ENCODE measurements around the gene B3GALT6.

The B3GALT6 gene

GRCh38 chr1:1237874-1238701 lies 6.1 kb downstream of the B3GALT6 start:
- DNase-seq (ENCODE audit: low read depth): no peak
- no peak overlapping the region for H3K4me3 ChIP-seq (ENCODE audit: low read depth, low read length)
- TF ChIP-seq MYC (IDR thresholded peaks at IDR 0.05; ENCODE audit: low read depth, low read length) (no peak), MAX (IDR thresholded peaks at IDR 0.05; ENCODE audit: low read depth, low read length) (no peak), POLR2A (IDR thresholded peaks at IDR 0.05; ENCODE audit: extremely low read depth, insufficient read length) (no peak), CTCF (IDR thresholded peaks at IDR 0.05; ENCODE audit: low read depth, low read length) (no peak)

- DNase-seq (ENCODE audit: low read depth): no peak
- no peak overlapping the region for H3K4me3 ChIP-seq (ENCODE audit: low read depth, low read length)
Measured at GRCh38 chr1:1238702-1239178, 6.7 kb downstream of the B3GALT6 start.

GRCh38 chr1:1239227-1239613 lies 7.2 kb downstream of the B3GALT6 start:
- TF ChIP-seq MAX (IDR thresholded peaks at IDR 0.05; ENCODE audit: low read depth, low read length) (no peak), MYC (IDR thresholded peaks at IDR 0.05; ENCODE audit: low read depth, low read length) (no peak), POLR2A (IDR thresholded peaks at IDR 0.05; ENCODE audit: extremely low read depth, insufficient read length) (no peak)
- no peak overlapping the region for H3K4me3 ChIP-seq (ENCODE audit: low read depth, low read length)
- DNase-seq (ENCODE audit: low read depth): no peak

More at GRCh38 chr1:1238702-1239178, 6.7 kb downstream of the B3GALT6 start:
- TF ChIP-seq MYC (IDR thresholded peaks at IDR 0.05; ENCODE audit: low read depth, low read length) (no peak), CTCF (IDR thresholded peaks at IDR 0.05; ENCODE audit: low read depth, low read length) (no peak), MAX (IDR thresholded peaks at IDR 0.05; ENCODE audit: low read depth, low read length) (no peak), POLR2A (IDR thresholded peaks at IDR 0.05; ENCODE audit: extremely low read depth, insufficient read length) (no peak)

GRCh38 chr1:1239614-1240347 lies 7.7 kb downstream of the B3GALT6 start:
- H3K4me3 ChIP-seq (ENCODE audit: low read depth, low read length): no peak overlapping the region
- TF ChIP-seq CTCF (IDR thresholded peaks at IDR 0.05; ENCODE audit: low read depth, low read length) (no peak), POLR2A (IDR thresholded peaks at IDR 0.05; ENCODE audit: extremely low read depth, insufficient read length) (no peak), MYC (IDR thresholded peaks at IDR 0.05; ENCODE audit: low read depth, low read length) (no peak), MAX (IDR thresholded peaks at IDR 0.05; ENCODE audit: low read depth, low read length) (no peak)
- no peak for DNase-seq (ENCODE audit: low read depth)

GRCh38 chr1:1240348-1240732 lies 8.3 kb downstream of the B3GALT6 start:
- DNase-seq (ENCODE audit: low read depth): no peak
- no peak overlapping the region for H3K4me3 ChIP-seq (ENCODE audit: low read depth, low read length)
- TF ChIP-seq MAX (IDR thresholded peaks at IDR 0.05; ENCODE audit: low read depth, low read length) (no peak), MYC (IDR thresholded peaks at IDR 0.05; ENCODE audit: low read depth, low read length) (no peak), POLR2A (IDR thresholded peaks at IDR 0.05; ENCODE audit: extremely low read depth, insufficient read length) (no peak), CTCF (IDR thresholded peaks at IDR 0.05; ENCODE audit: low read depth, low read length) (no peak)
